22Rv1 (cell line): ENCODE results near the gene VCAM1.

ENCODE experiments used
- H3K27ac ChIP-seq: fragments of 450-650 bp; 2 replicates; pipeline ENCODE4 v1.5.1; 2017
- CTCF ChIP-seq: fragments of 450-650 bp; IDR thresholded peaks from 2 replicates; pipeline ENCODE4 v1.5.1; 2017; ENCODE audit warnings: mild to moderate bottlenecking
- ZFX ChIP-seq: fragments of 450-650 bp; IDR thresholded peaks from 2 replicates; pipeline ENCODE4 v1.6.1; 2017; ENCODE audit warnings: antibody characterized with exemption, borderline replicate concordance

The VCAM1 gene

GRCh38 chr1:100719490-100719889 is at the start of gene VCAM1:
Gene VCAM1, plus strand, starts transcription at chr1:100719742. Its CDS starts 119 bp downstream, at chr1:100719861.
- H3K27ac ChIP-seq = no peak within 1 kb of the TSS
- TF ChIP-seq ZFX (no peak), CTCF (no peak)

GRCh38 chr1:100670083-100670482 is 49.5 kb upstream of the VCAM1 start:
- H3K27ac ChIP-seq = no peak overlapping the region
- no peak for TF ChIP-seq ZFX
- no peak for TF ChIP-seq CTCF

GRCh38 chr1:100671601-100672000 is 47.9 kb upstream of the VCAM1 start:
- no peak overlapping the region for H3K27ac ChIP-seq
- no peak for TF ChIP-seq ZFX
- TF ChIP-seq CTCF = no peak

- H3K27ac ChIP-seq = no peak overlapping the region
- TF ChIP-seq CTCF (no peak), ZFX (no peak)
These were observed 35.8 kb upstream of the VCAM1 start for GRCh38 chr1:100683448-100684349.

GRCh38 chr1:100699744-100700143 is 19.8 kb upstream of the VCAM1 start:
- H3K27ac ChIP-seq = no peak overlapping the region
- TF ChIP-seq CTCF = no peak
- no peak for TF ChIP-seq ZFX

GRCh38 chr1:100700586-100700985 is 19.0 kb upstream of the VCAM1 start:
- no peak for TF ChIP-seq CTCF
- no peak for TF ChIP-seq ZFX
- no peak overlapping the region for H3K27ac ChIP-seq

- H3K27ac ChIP-seq = no peak overlapping the region
- TF ChIP-seq CTCF (no peak), ZFX (no peak)
These were observed 16.5 kb upstream of the VCAM1 start for GRCh38 chr1:100703052-100703451.
